Brain microvascular endothelial cell (primary cell): ENCODE results near the gene HNF4A.

Source experiments
- DNase-seq: peaks from one replicate; pipeline ENCODE4 v3.0.0-alpha.2; 2020
- H3K27ac ChIP-seq: fragments of 250-450 bp; sonication (Bioruptor Pico); 2 replicates; pipeline ENCODE4 v1.5.1; 2020; ENCODE audit warnings: mild to moderate bottlenecking, moderate library complexity
- H3K27me3 ChIP-seq: fragments of 250-450 bp; sonication (Bioruptor Pico); replicated peaks from 2 replicates; pipeline ENCODE4 v1.5.1; 2020; ENCODE audit warnings: mild to moderate bottlenecking
- H3K36me3 ChIP-seq: fragments of 250-450 bp; sonication (Bioruptor Pico); replicated peaks from 2 replicates; pipeline ENCODE4 v1.5.1; 2020; ENCODE audit warnings: mild to moderate bottlenecking
- H3K4me3 ChIP-seq: 2 replicates; pipeline ENCODE4 v1.5.1; 2011; ENCODE audit warnings: low read depth, mild to moderate bottlenecking, control low read depth, low read length, moderate library complexity
- CTCF ChIP-seq: IDR thresholded peaks from 2 replicates; pipeline ENCODE4 v1.5.1; 2011; ENCODE audit warnings: low read depth, mild to moderate bottlenecking, moderate library complexity, low read length, control low read depth, inconsistent platforms; ENCODE audit errors: missing control alignments
- in situ Hi-C: cut with HindIII; loops from 2 replicates; pipeline ENCODE4 v1.10.0; 2017; ENCODE audit warnings: low sequenced_read_pairs, low pct_ligation_motif_present

The HNF4A gene

GRCh38 chr20:44479643-44480042 lies 124.1 kb downstream of the HNF4A start:
- TF ChIP-seq CTCF = no peak
- no peak overlapping the region for H3K4me3 ChIP-seq
- H3K27ac ChIP-seq = no peak overlapping the region
- peaks cover 35% of the 10 kb centered on the region for H3K36me3 ChIP-seq
- no peak for DNase-seq
- in situ Hi-C loops = no loop called here
- no peaks in the 10 kb centered on the region for H3K27me3 ChIP-seq

GRCh38 chr20:44480097-44480496 lies 124.6 kb downstream of the HNF4A start:
- H3K27me3 ChIP-seq = no peaks in the 10 kb centered on the region
- in situ Hi-C loops = no loop called here
- H3K36me3 ChIP-seq = peaks cover 35% of the 10 kb centered on the region
- H3K27ac ChIP-seq = no peak overlapping the region
- no peak for DNase-seq
- no peak for TF ChIP-seq CTCF
- H3K4me3 ChIP-seq = no peak overlapping the region

GRCh38 chr20:44481719-44482416 lies 126.4 kb downstream of the HNF4A start:
- Histone ChIP-seq H3K36me3 (peaks cover 43% of the 10 kb centered on the region), H3K27me3 (no peaks in the 10 kb centered on the region), H3K4me3 (no peak overlapping the region), H3K27ac (no peak overlapping the region)
- DNase-seq = no peak
- in situ Hi-C loops = no loop called here
- no peak for TF ChIP-seq CTCF

GRCh38 chr20:44483112-44483511 lies 127.6 kb downstream of the HNF4A start:
- no peak for TF ChIP-seq CTCF
- H3K4me3 ChIP-seq = no peak overlapping the region
- in situ Hi-C loops = no loop called here
- no peak overlapping the region for H3K27ac ChIP-seq
- no peak for DNase-seq
- peaks cover 43% of the 10 kb centered on the region for H3K36me3 ChIP-seq
- no peaks in the 10 kb centered on the region for H3K27me3 ChIP-seq
